Measurements from ENCODE around the gene TMEM213.

Gene TMEM213

DNA sequence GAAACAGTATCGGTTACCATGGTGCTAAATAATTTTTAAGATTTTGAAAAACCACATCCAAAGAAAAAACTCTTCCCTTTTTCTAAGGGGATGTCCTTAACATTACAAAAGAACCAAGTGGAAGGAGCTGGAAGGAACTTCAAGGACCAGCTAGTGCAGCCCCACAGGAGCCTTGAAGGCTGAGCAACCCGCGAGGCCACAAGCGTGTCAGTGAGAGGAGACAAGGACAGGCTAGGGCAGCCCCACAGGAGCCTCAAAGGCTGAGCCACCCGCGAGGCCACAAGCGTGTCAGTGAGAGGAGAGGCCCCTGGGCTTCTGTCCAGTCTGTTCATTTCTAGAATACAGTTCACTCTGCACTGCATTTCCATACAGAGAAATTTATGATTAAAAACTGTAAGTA is 80.3 kb downstream of the TMEM213 start:
- no peak for DNase-seq

DNA sequence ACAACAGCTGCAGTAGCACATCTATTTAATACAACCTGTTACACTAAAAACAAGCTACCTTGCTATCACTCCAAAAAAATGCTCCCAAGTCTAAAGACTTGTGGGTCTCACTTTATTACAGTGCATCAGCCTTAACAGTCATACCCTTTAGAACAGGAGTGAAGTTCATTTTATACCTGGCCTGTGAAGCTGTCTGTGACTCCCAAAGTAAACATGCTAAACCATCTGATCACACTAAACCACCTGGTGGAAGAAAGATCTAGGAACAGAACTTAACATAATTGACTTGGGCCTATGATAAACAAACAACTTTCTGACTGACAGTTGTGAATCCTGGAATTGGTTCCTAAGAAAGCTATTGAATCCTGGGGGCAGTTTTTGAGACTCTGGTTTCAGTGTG is 81.1 kb downstream of the TMEM213 start:
- DNase-seq, result no peak

DNA sequence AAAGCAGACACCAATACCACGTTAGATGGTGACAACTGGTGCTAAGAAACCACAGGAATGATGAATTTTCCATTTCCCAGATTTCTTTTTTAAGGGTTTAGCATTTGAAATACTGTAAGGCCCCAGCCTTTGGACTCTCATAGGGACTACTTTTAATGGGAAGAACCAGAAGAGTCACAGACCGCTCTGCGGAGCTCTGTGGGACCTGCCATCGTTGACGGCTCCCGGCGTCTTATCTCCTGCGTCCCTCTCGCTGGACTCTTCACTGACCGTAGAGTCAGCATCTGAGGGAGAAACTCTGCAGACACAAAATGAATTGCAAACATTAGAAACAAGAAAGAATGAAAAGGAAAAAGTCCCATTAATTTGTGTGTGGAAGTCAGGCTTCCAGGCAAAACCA is 81.6 kb downstream of the TMEM213 start:
- no peak for DNase-seq

DNA sequence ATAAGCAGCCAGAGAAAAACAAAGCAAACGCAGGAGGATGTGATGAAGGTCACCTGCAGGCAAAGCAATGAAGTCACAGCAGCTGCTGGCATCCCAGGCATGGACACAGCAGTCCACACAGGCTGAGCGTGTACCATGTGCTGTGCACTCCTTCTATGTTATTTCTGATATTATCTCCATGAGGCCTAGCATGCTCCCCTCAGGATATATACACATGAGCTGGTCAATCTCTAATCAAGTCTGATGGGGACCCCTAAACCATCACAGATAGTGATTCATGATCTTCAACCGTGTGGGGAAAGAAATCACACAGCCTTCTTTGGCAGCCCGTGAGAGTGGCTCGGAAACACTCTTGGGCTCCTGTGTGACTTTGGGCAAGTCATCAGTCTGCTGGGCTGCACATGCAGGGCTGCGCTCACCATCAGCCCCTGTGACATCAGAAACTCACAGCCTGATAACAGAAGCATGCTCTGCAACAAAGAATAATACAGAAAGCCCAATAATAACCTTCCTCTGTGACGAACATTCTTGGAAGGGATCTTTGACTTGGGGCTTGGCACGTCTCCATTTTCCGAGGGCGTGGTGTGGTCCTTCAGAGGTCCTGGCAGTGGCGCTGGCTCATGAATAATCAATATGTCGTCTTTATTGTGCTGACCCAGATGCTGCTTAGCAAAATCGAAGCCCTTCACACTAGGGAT is 83.2 kb downstream of the TMEM213 start:
- DNase-seq, result no peak

DNA sequence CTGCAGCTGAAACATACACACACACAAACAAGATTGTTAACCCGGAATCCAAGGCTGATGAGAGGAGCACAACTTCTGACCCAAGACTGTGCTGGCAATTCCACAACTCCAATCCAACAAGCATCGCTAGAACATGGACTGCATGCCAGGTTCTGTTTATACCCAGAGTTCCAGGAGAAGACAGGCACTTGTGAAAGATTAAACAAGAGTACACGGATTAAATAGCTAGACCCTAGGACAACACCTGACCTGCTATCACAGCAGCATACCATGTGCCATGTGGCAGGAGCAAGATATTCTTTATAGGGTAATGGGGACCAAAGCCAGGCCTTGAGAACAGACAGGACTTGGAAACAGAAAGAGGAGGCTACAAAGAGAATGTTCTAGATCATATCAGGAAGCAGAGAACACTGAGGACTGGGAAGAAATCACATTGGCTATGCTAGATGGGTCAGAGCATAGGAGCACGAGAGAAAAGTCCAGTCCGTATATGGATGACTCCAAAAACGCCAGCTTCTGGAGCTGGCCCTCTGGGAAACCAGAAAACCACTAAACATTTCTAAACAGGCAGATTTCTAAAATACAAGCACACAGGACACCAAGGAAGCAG is 83.9 kb downstream of the TMEM213 start:
- DNase-seq, result no peak

DNA sequence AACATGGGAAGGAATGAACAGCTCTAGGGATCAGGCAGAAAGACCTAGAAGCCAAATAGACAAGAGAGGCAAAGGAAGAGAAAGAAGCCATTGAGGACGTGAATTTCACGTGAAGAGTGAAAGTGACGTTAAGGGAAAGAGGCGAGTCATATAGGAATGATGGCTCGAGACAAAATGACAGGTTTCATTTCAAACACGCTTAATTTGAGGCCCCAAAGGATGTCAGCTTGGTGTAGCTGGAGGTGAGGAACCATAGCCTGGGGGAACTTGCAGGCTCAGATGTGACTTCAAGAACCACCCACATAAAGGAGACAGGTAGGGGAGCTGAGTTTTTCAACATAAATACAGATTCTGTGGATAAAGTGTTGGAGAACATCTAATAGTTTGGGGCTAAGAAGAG is 84.5 kb downstream of the TMEM213 start:
- no peak for DNase-seq

DNA sequence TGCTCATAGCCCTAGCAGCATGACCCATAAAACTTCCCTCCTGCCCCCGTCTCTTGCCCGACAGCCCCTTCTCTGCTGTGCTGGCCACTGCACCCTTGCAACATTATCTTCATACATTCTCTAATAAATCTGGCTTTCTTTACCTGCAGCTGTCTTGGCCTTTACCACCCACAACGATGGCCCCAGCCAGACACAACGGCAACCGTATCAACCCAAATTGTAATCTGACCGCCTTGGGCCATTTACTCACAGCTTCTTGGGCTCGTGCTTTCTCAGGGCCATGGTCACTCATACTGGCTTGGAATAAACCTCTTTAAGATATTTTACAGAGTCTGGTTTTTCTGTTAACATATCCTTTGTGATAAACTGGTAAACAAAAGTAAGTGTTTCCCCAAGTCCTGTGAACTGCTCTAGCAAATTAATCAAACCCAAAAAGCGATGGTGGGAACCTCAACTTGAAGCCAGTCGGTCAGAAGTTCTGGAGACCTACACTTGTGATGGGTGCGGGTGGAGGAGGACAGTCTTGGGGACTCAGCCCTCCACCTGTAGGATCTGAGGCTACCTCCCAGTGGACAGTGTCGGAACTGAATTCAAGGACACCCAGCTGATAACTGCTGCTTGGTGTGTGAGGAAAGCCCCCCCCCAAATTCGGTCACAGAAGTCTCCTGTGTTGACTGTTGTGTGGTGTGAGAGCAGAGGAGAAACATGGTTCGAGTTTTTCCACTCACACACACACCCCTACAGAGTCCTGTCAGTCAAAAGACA is 87.8 kb downstream of the TMEM213 start:
- DNase-seq, result no peak

DNA sequence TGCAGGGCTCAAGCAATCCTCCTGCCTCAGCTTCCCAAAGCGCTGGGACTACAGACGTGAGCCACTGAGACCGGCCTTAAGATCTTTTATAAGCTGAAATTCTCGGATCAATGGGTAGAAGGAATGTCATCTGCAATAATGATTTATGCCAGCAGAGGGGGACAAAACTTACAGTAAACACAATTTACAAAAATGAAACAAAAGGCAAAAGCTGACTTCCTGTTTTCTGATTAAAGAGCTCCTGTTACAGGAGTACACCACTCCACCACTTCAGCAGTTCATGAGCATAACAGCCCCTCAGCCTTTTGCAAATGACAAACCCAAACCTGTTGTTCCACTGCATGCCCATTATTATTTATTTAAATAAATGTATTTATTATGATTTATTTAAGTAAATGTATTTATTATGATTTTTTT is 88.7 kb downstream of the TMEM213 start:
- peak; percentile 36 for DNase-seq

DNA sequence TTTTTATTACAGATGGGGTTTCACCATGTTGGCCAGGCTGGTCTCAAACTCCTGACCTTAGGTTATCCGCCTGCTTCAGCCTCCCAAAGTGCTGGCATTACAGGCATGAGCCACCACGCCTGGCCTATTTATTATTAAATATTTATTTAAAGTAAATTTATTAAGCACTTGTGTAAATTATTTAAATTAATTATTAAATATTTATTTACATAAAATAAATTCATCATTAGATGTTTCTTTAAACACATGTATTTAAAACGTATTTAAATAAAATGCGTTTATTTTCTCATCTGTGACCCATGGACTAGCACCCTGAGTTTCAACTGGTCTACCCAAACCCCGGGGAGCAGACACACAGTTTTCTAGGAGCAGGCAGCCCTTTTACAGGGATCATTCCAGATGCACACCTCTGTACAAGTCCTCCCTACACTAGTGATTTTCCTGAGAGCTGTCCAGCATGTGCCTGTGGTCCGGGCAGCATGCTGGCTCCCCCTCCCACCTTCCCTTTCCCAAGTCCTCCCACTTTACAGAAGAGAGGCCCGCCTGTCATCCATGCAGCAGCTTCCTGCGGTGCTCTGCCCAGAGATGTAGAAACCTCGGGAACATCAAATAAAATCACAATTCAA is 89.4 kb downstream of the TMEM213 start:
- DNase-seq, result no peak
